K562 (cell line): Measurements from ENCODE around the gene AMBRA1. TPM values are rescaled to one million over a fixed set of nuclear protein-coding genes. Genes with fewer than 3 reads are reported as not detected.

ENCODE experiments used
- ATAC-seq: fragments of 200-7000 bp; cut with Tn5 transposase; 3 replicates; pipeline ENCODE4 v1.9.1; 2020; ENCODE audit warnings: moderate library complexity
- BruUV-seq: library from RNA; stranded (reverse); fragments of 400-500 nt; replicated peaks from 2 replicates; lab custom pipeline; 2021; lab: Mats Ljungman, UMichigan
- CTCF ChIA-PET: fragments of 300-600 bp; formaldehyde crosslinking; extraction: SDS; loops from one replicate; lab custom pipeline; 2021; ENCODE audit warnings: low intra/inter-chr PET ratio; lab: Yijun Ruan, JAX
- POLR2A ChIA-PET: fragments of 300-600, 350-650 bp; sonication (Branson Sonifier 250); formaldehyde crosslinking; extraction: SDS; loops from one replicate; lab custom pipeline; 2021; ENCODE audit warnings: antibody characterized with exemption, inconsistent platforms; lab: Yijun Ruan, JAX
- DNase-seq, 4 experiments: peaks; one replicate each; pipeline versions ENCODE4 v3.0.0 to v3.0.0-alpha.2; 2011 to 2018; ENCODE audit warnings: low spot score in 3 of 4, mixed read lengths in 3 of 4; ENCODE audit errors: extremely low read depth in 1 of 4
- FAIRE-seq: peaks from 2 replicates; lab custom pipeline; 2011; peaks lifted over from hg19 to GRCh38; lab: Jason Lieb, UNC
- H2AFZ ChIP-seq: 2 replicates; pipeline ENCODE4 v1.6.0; 2011; ENCODE audit warnings: low read depth, low read length, control low read depth, inconsistent platforms
- H3K27ac ChIP-seq: fragments of 200-600 bp; 3 replicates; pipeline ENCODE4 v1.8.0; 2011; ENCODE audit warnings: low read depth, mild to moderate bottlenecking, control low read depth, inconsistent platforms, low read length, moderate library complexity, mixed read lengths; ENCODE audit errors: extremely low read depth
- H3K27me3 ChIP-seq, 2 experiments: fragments of 300-600 bp in 1 of 2; 2 replicates in 1 of 2; 3 replicates in 1 of 2; pipeline versions ENCODE4 v1.6.0 to v1.8.0; 2011; ENCODE audit warnings: inconsistent platforms in 2 of 2, low read length in 2 of 2, mild to moderate bottlenecking in 1 of 2, mixed read lengths in 1 of 2, moderate library complexity in 1 of 2; ENCODE audit not compliant: control insufficient read depth in 2 of 2, insufficient read depth in 2 of 2
- H3K36me3 ChIP-seq: fragments of 300-600 bp; 3 replicates; pipeline ENCODE4 v1.8.0; 2011; ENCODE audit warnings: mild to moderate bottlenecking, low read length, inconsistent platforms; ENCODE audit not compliant: control insufficient read depth, insufficient read depth
- H3K4me1 ChIP-seq, 2 experiments: fragments of 200-600 bp in 1 of 2; replicated peaks in 1 of 2; 2 replicates in 1 of 2; 3 replicates in 1 of 2; pipeline versions ENCODE4 v1.5.1 to v1.8.0; 2011; ENCODE audit warnings: inconsistent platforms in 2 of 2, low read length in 2 of 2, mild to moderate bottlenecking in 1 of 2, mixed read lengths in 1 of 2, moderate library complexity in 1 of 2; ENCODE audit not compliant: control insufficient read depth in 2 of 2, insufficient read depth in 2 of 2
- H3K4me2 ChIP-seq: 2 replicates; pipeline ENCODE4 v1.6.1; 2011; ENCODE audit warnings: low read length, control low read depth, inconsistent platforms, mixed read lengths; ENCODE audit not compliant: insufficient read depth
- H3K4me3 ChIP-seq: fragments of 200-600 bp; sonication (generic), shearing (Covaris generic); 2 replicates; pipeline ENCODE4 v1.5.1; 2016; ENCODE audit warnings: control low read depth, inconsistent platforms
- H3K79me2 ChIP-seq: fragments of 200-600 bp; 3 replicates; pipeline ENCODE4 v1.8.0; 2011; ENCODE audit warnings: low read length, inconsistent platforms; ENCODE audit not compliant: control insufficient read depth, insufficient read depth
- H3K9ac ChIP-seq, 2 experiments: 2 replicates each; pipeline versions ENCODE4 v1.6.0 to v1.6.1; 2011; ENCODE audit warnings: low read depth in 2 of 2, low read length in 2 of 2, control low read depth in 1 of 2, inconsistent platforms in 1 of 2, mild to moderate bottlenecking in 1 of 2, mixed read lengths in 1 of 2; ENCODE audit not compliant: insufficient read depth in 1 of 2
- H3K9me1 ChIP-seq: one replicate; pipeline ENCODE4 v1.6.0; 2011; ENCODE audit warnings: inconsistent platforms, mild to moderate bottlenecking, low read length, moderate library complexity; ENCODE audit not compliant: control insufficient read depth, insufficient read depth
- H3K9me3 ChIP-seq: replicated peaks from 2 replicates; pipeline ENCODE4 v1.5.1; 2011; ENCODE audit warnings: low read depth, low read length, inconsistent platforms; ENCODE audit not compliant: control insufficient read depth, insufficient read depth
- H4K20me1 ChIP-seq: replicated peaks from 2 replicates; pipeline ENCODE4 v1.6.1; 2011; ENCODE audit warnings: low read length, inconsistent platforms, mixed read lengths; ENCODE audit not compliant: control insufficient read depth, insufficient read depth
- CC2D1A ChIP-seq: fragments of 450-650 bp; IDR thresholded peaks from 2 replicates; pipeline ENCODE4 v1.6.1; 2017; ENCODE audit warnings: mild to moderate bottlenecking
- CEBPZ ChIP-seq: fragments of 150-350 bp; IDR thresholded peaks from 2 replicates; pipeline ENCODE4 v1.6.1; 2014; ENCODE audit warnings: low read depth, mild to moderate bottlenecking, low read length, borderline replicate concordance
- CTCF ChIP-seq, 3 experiments: IDR thresholded peaks in 2 of 3; conservative IDR thresholded peaks in 1 of 3; 2 replicates each; pipeline ENCODE4 v1.5.1; 2011 to 2012; ENCODE audit warnings: low read length in 3 of 3, mild to moderate bottlenecking in 3 of 3, control low read depth in 2 of 3, improper control_type of control experiment in 1 of 3, inconsistent platforms in 1 of 3, low read depth in 1 of 3, mixed read lengths in 1 of 3, moderate library complexity in 1 of 3; ENCODE audit not compliant: insufficient read depth in 2 of 3
- CTCFL ChIP-seq: IDR thresholded peaks from 2 replicates; pipeline ENCODE4 v1.6.1; 2011; ENCODE audit warnings: borderline replicate concordance, low read depth, mild to moderate bottlenecking, moderate library complexity, low read length; ENCODE audit not compliant: insufficient read depth, poor library complexity, severe bottlenecking
- EP400 ChIP-seq: fragments of 450-650 bp; IDR thresholded peaks from 2 replicates; pipeline ENCODE4 v1.6.1; 2017; ENCODE audit warnings: antibody characterized with exemption, mild to moderate bottlenecking, moderate library complexity
- HDAC1 ChIP-seq, 2 experiments: fragments of 450-650 bp; IDR thresholded peaks; 2 replicates each; pipeline ENCODE4 v1.6.1; 2016 to 2017; ENCODE audit warnings: inconsistent platforms in 1 of 2, mild to moderate bottlenecking in 1 of 2, moderate library complexity in 1 of 2
- MCM5 ChIP-seq: fragments of 450-650 bp; IDR thresholded peaks from 2 replicates; pipeline ENCODE4 v1.6.1; 2016; ENCODE audit warnings: low read depth
- SP1 ChIP-seq: sonication (generic); formaldehyde crosslinking; IDR thresholded peaks from 2 replicates; pipeline ENCODE4 v1.8.1; 2022; ENCODE audit warnings: mild to moderate bottlenecking, missing genetic modification reagents
- TAF7 ChIP-seq: fragments of 450-650 bp; IDR thresholded peaks from 2 replicates; pipeline ENCODE4 v1.6.1; 2016; ENCODE audit warnings: missing genetic modification characterization, missing compliant biosample characterization
- U2AF2 ChIP-seq: fragments of 200-400 bp; formaldehyde crosslinking; optimal IDR thresholded peaks from 2 replicates; pipeline ENCODE3; 2017; ENCODE audit warnings: low read depth, mild to moderate bottlenecking, low read length
- ZBTB34 ChIP-seq: fragments of 250-450 bp; sonication (Bioruptor Pico); IDR thresholded peaks from 2 replicates; pipeline ENCODE4 v1.8.0; 2021; ENCODE audit warnings: mild to moderate bottlenecking, moderate library complexity
- ZEB2 ChIP-seq: fragments of 450-650 bp; IDR thresholded peaks from 2 replicates; pipeline ENCODE4 v1.6.1; 2016
- ZNF766 ChIP-seq: fragments of 200-800 bp; sonication (Bioruptor generic); conservative IDR thresholded peaks from 2 replicates; pipeline ENCODE4 v1.6.1; 2016; ENCODE audit warnings: missing genetic modification characterization, missing compliant biosample characterization
- ZZZ3 ChIP-seq: fragments of 450-650 bp; IDR thresholded peaks from 2 replicates; pipeline ENCODE4 v1.6.1; 2016; ENCODE audit warnings: antibody characterized with exemption, mild to moderate bottlenecking, moderate library complexity
- WGBS: fragments of 100-300 bp; shearing (Covaris generic); methylation state at CpG from one replicate; pipeline ENCODE4 v1.1.6; 2016; ENCODE audit warnings: low coverage, mixed read lengths; ENCODE audit not compliant: insufficient coverage; ENCODE audit errors: missing lambda C conversion rate; 5-methylcytosine and 5-hydroxymethylcytosine counted together
- in situ Hi-C: fragments of 300-500 bp; cut with MboI; formaldehyde crosslinking; loops from 4 replicates; pipeline ENCODE4 v1.15.0; 2018; ENCODE audit warnings: inconsistent platforms, mixed read lengths
- intact Hi-C: fragments of 100-400 bp; cut with micrococcal nuclease; formaldehyde crosslinking; loops from 2 replicates; pipeline ENCODE4 v1.14.2; 2022
- polyA plus RNA-seq, 8 experiments: library from polyadenylated mRNA; depleted of rRNA in 4 of 8; stranded (reverse) in 5 of 8; unstranded in 3 of 8; fragments of >200 nt; fragmentation: Nextera tagmentation in 2 of 8; fragmentation: Illumina TruSeq in 1 of 8; extraction: Ambion mirVana in 2 of 8; extraction: Trizol in 1 of 8; gene quantifications; 2 replicates each; pipeline versions ENCODE4 v1.2.1 to v1.2.3, GENCODE V29; 2011 to 2014; ENCODE audit warnings: inconsistent platforms in 1 of 8, missing spikeins in 1 of 8
- total RNA-seq, 7 experiments: library from RNA; depleted of rRNA in 6 of 7; stranded (reverse); fragments of >200 nt in 6 of 7; fragmentation: Illumina TruSeq in 2 of 7; extraction: Trizol in 2 of 7; gene quantifications; 2 replicates each; pipeline versions ENCODE4 v1.2.1 to v1.2.3, GENCODE V29; 2011 to 2021; ENCODE audit warnings: low replicate concordance in 1 of 7

The AMBRA1 gene
- total and polyA plus RNA-seq, 9 of the 15 experiments (the other 6 are each of a cell fraction or from before 2014, with no cell fraction given) = 0.15 to 24.5 (median 13.0) TPM

- Histone ChIP-seq H3K27ac (no peak overlapping the region), H3K4me1 (peaks cover 26 to 82% of the 10 kb centered on the region in 2 experiments), H3K9ac (peak overlapping the region in 1 of 2 experiments; percentile 21; a peak in 1 of 4 replicates), H3K79me2 (peaks cover 16% of the 10 kb centered on the region), H4K20me1 (no peaks in the 10 kb centered on the region; the same call in 1 of the 2 replicates), H2AFZ (no peak overlapping the region), H3K9me1 (peaks cover 7% of the 10 kb centered on the region), H3K4me2 (peak overlapping the region; percentile 81; the same call in 1 of the 2 replicates), H3K27me3 (no peaks in the 10 kb centered on the region), H3K9me3 (no peaks in the 10 kb centered on the region), H3K4me3 (peak overlapping the region; percentile 75; the same call in 1 of the 2 replicates), H3K36me3 (peaks cover 24% of the 10 kb centered on the region; the same call in 1 of the 3 replicates)
- in situ Hi-C loops = no loop called here
- intact Hi-C loops = loop anchor here (5.0 kb wide), 1 partner anchor 136 kb away; no protein-coding TSS in a partner anchor
- CTCF ChIA-PET = interaction anchor here (0.6 to 1.5 kb wide), 2 partner anchors 133 to 154 kb away, joined by 3 to 10 read pairs; no protein-coding TSS in a partner anchor
- DNase-seq (no peak), ATAC-seq (no peak), FAIRE-seq (no peak)
- WGBS = 53% methylated on average over 6 of the region's 7 CpGs
- no TSS peak for BruUV-seq
- POLR2A ChIA-PET = interaction anchor here (0.6 to 1.0 kb wide), 8 partner anchors 9 to 865 kb away, joined by 3 to 10 read pairs (median 4); partner anchors contain the start of gene CHRM4
- no peak for TF ChIP-seq MCM5
- TF ChIP-seq TAF7 (tag) = no peak
- 0 out of 4 replicates have a peak, but pooled peaks of 1 of the 2 experiments have one; percentile 15 for TF ChIP-seq HDAC1 (IDR thresholded peaks at IDR 0.05)
- no peak for TF ChIP-seq ZEB2
- no peak for TF ChIP-seq ZNF766
- no peak for TF ChIP-seq EP400
- TF ChIP-seq SP1 (CRISPR knock-in tag) = no peak
- TF ChIP-seq CEBPZ = no peak
- no peak for TF ChIP-seq ZZZ3
- no peak for TF ChIP-seq CTCFL
- no peak for TF ChIP-seq U2AF2
- peak in 1 of 3 experiments; percentile 21; a peak in 1 of 6 replicates for TF ChIP-seq CTCF (IDR thresholded peaks at IDR 0.05 in 2 of 3, conservative IDR thresholded peaks at IDR 0.05 in 1 of 3; ENCODE audit: insufficient read depth in 2 of 3, low read depth in 1 of 3, low read length in 3 of 3)
- no peak for TF ChIP-seq ZBTB34 (CRISPR knock-in tag)
- TF ChIP-seq CC2D1A = no peak
These were observed 210.4 kb downstream of the AMBRA1 start for GRCh38 chr11:46383404-46383758.
